IMR-90 (cell line): ENCODE results near the gene LIN37. TPM values are rescaled to one million over a fixed set of nuclear protein-coding genes. Genes with fewer than 3 reads are reported as not detected.

Experiments used
- ATAC-seq: fragments of 200-7000 bp; cut with Tn5 transposase; 2 replicates; pipeline ENCODE4 v1.9.1; 2020; ENCODE audit warnings: low read depth, mild to moderate bottlenecking, moderate library complexity
- BruUV-seq: library from RNA; stranded (reverse); fragments of 400-500 nt; replicated peaks from 2 replicates; lab custom pipeline; 2021; lab: Mats Ljungman, UMichigan
- CTCF ChIA-PET: fragments of 300-600 bp; formaldehyde crosslinking; extraction: SDS; loops from one replicate; lab custom pipeline; 2021; ENCODE audit warnings: antibody characterized with exemption; lab: Yijun Ruan, JAX
- POLR2A ChIA-PET: fragments of 300-600 bp; sonication (Branson Sonifier 250); formaldehyde crosslinking; loops from one replicate; lab custom pipeline; 2022; ENCODE audit warnings: antibody characterized with exemption; ENCODE audit not compliant: unreplicated experiment; lab: Charles Lee
- DNase-seq: peaks from one replicate; pipeline ENCODE4 v3.0.0; 2013
- H2AFZ ChIP-seq: replicated peaks from 2 replicates; pipeline ENCODE3; 2013; ENCODE audit warnings: low read length, mild to moderate bottlenecking; ENCODE audit not compliant: poor library complexity
- H2AK5ac ChIP-seq: 2 replicates; pipeline ENCODE4 v1.6.1; 2013; ENCODE audit warnings: low read depth, low read length, inconsistent platforms
- H2AK9ac ChIP-seq: replicated peaks from 2 replicates; pipeline ENCODE3; 2013; ENCODE audit warnings: mild to moderate bottlenecking, low read depth, low read length, moderate library complexity; ENCODE audit not compliant: poor library complexity
- H2BK120ac ChIP-seq: 2 replicates; pipeline ENCODE4 v1.6.1; 2013; ENCODE audit warnings: low read depth, low read length, inconsistent platforms
- H2BK15ac ChIP-seq: 3 replicates; pipeline ENCODE4 v1.6.1; 2013; ENCODE audit warnings: low read depth, low read length, inconsistent platforms
- H2BK20ac ChIP-seq: 2 replicates; pipeline ENCODE4 v1.6.1; 2013; ENCODE audit warnings: low read depth, mild to moderate bottlenecking, inconsistent platforms, low read length, moderate library complexity
- H2BK5ac ChIP-seq: 2 replicates; pipeline ENCODE4 v1.6.1; 2013; ENCODE audit warnings: mild to moderate bottlenecking, low read depth, low read length, inconsistent platforms; ENCODE audit not compliant: poor library complexity, severe bottlenecking
- H3K14ac ChIP-seq: replicated peaks from 2 replicates; pipeline ENCODE4 v1.6.1; 2013; ENCODE audit warnings: low read depth, low read length, inconsistent platforms
- H3K18ac ChIP-seq: 2 replicates; pipeline ENCODE4 v1.6.1; 2013; ENCODE audit warnings: low read depth, low read length, control low read depth
- H3K23ac ChIP-seq: 2 replicates; pipeline ENCODE4 v1.6.1; 2013; ENCODE audit warnings: low read depth, low read length, inconsistent platforms
- H3K27ac ChIP-seq: 2 replicates; pipeline ENCODE4 v1.5.1; 2013; ENCODE audit warnings: mild to moderate bottlenecking, control low read depth, low read length; ENCODE audit not compliant: insufficient read depth
- H3K27me3 ChIP-seq: 2 replicates; pipeline ENCODE4 v1.6.1; 2013; ENCODE audit warnings: low read length; ENCODE audit not compliant: control insufficient read depth, insufficient read depth
- H3K36me3 ChIP-seq: 2 replicates; pipeline ENCODE4 v1.6.1; 2013; ENCODE audit warnings: low read length, mixed read lengths; ENCODE audit not compliant: control insufficient read depth, insufficient read depth
- H3K4ac ChIP-seq: 2 replicates; pipeline ENCODE4 v1.6.1; 2013; ENCODE audit warnings: low read depth, low read length, inconsistent platforms
- H3K4me1 ChIP-seq: 2 replicates; pipeline ENCODE4 v1.6.1; 2013; ENCODE audit warnings: low read length, mixed read lengths; ENCODE audit not compliant: control insufficient read depth, insufficient read depth
- H3K4me2 ChIP-seq: 2 replicates; pipeline ENCODE4 v1.6.1; 2013; ENCODE audit warnings: low read depth, mild to moderate bottlenecking, control low read depth, low read length, moderate library complexity
- H3K4me3 ChIP-seq: 2 replicates; pipeline ENCODE4 v1.5.1; 2013; ENCODE audit warnings: low read depth, mild to moderate bottlenecking, control low read depth, low read length, moderate library complexity; ENCODE audit not compliant: insufficient read depth
- H3K56ac ChIP-seq: 2 replicates; pipeline ENCODE4 v1.6.1; 2013; ENCODE audit warnings: low read length, inconsistent platforms; ENCODE audit not compliant: insufficient read depth; ENCODE audit errors: extremely low read depth
- H3K79me1 ChIP-seq, 2 experiments: 2 replicates each; pipeline ENCODE4 v1.6.1; 2013; ENCODE audit warnings: low read length in 2 of 2, inconsistent platforms in 1 of 2, low read depth in 1 of 2
- H3K9ac ChIP-seq: 2 replicates; pipeline ENCODE4 v1.6.1; 2013; ENCODE audit warnings: low read depth, low read length, control low read depth
- H3K9me1 ChIP-seq: 2 replicates; pipeline ENCODE4 v1.6.1; 2013; ENCODE audit warnings: low read length, inconsistent platforms; ENCODE audit not compliant: insufficient read depth
- H3K9me3 ChIP-seq: 2 replicates; pipeline ENCODE4 v1.6.1; 2013; ENCODE audit warnings: low read length; ENCODE audit not compliant: control insufficient read depth, insufficient read depth
- H4K20me1 ChIP-seq: 2 replicates; pipeline ENCODE4 v1.6.1; 2013; ENCODE audit warnings: low read length, inconsistent platforms; ENCODE audit not compliant: insufficient read depth
- H4K5ac ChIP-seq: 2 replicates; pipeline ENCODE4 v1.6.1; 2013; ENCODE audit warnings: mild to moderate bottlenecking, low read depth, low read length, control low read depth
- H4K8ac ChIP-seq, 2 experiments: 2 replicates each; pipeline ENCODE4 v1.6.1; 2013; ENCODE audit warnings: low read depth in 2 of 2, low read length in 2 of 2, control low read depth in 1 of 2, inconsistent platforms in 1 of 2
- H4K91ac ChIP-seq: 2 replicates; pipeline ENCODE4 v1.6.1; 2013; ENCODE audit warnings: low read depth, low read length, inconsistent platforms; ENCODE audit not compliant: insufficient read depth
- BHLHE40 ChIP-seq: fragments of 150-350 bp; IDR thresholded peaks from 2 replicates; pipeline ENCODE4 v1.6.1; 2016; ENCODE audit warnings: mild to moderate bottlenecking, low read depth, low read length
- CEBPB ChIP-seq: IDR thresholded peaks from 2 replicates; pipeline ENCODE4 v1.6.1; 2012; ENCODE audit warnings: low read depth, low read length, improper control_type of control experiment
- CHD1 ChIP-seq: IDR thresholded peaks from 2 replicates; pipeline ENCODE4 v1.6.1; 2012; ENCODE audit warnings: low read depth, low read length, improper control_type of control experiment
- CTCF ChIP-seq: conservative IDR thresholded peaks from 2 replicates; pipeline ENCODE4 v1.5.1; 2012; ENCODE audit warnings: mild to moderate bottlenecking, low read depth, low read length, improper control_type of control experiment
- FOS ChIP-seq: fragments of 150-350 bp; IDR thresholded peaks from 2 replicates; pipeline ENCODE4 v1.6.1; 2016; ENCODE audit warnings: low read depth, low read length
- MAFK ChIP-seq: IDR thresholded peaks from 2 replicates; pipeline ENCODE4 v1.6.1; 2012; ENCODE audit warnings: low read depth, low read length, improper control_type of control experiment
- MAZ ChIP-seq: IDR thresholded peaks from 2 replicates; pipeline ENCODE4 v1.6.1; 2012; ENCODE audit warnings: low read depth, mild to moderate bottlenecking, low read length, improper control_type of control experiment, moderate library complexity, borderline replicate concordance
- MXI1 ChIP-seq: IDR thresholded peaks from 2 replicates; pipeline ENCODE4 v1.6.1; 2012; ENCODE audit warnings: low read depth, mild to moderate bottlenecking, low read length, moderate library complexity, borderline replicate concordance
- NFE2L2 ChIP-seq: fragments of 150-350 bp; IDR thresholded peaks from 2 replicates; pipeline ENCODE4 v1.6.1; 2016; ENCODE audit warnings: low read depth, mild to moderate bottlenecking, low read length
- POLR2A ChIP-seq: IDR thresholded peaks from 2 replicates; pipeline ENCODE4 v1.6.1; 2012; ENCODE audit warnings: mild to moderate bottlenecking, low read depth, low read length
- RAD21 ChIP-seq: IDR thresholded peaks from 2 replicates; pipeline ENCODE4 v1.6.1; 2012; ENCODE audit warnings: low read length, improper control_type of control experiment
- RCOR1 ChIP-seq: IDR thresholded peaks from 2 replicates; pipeline ENCODE4 v1.6.1; 2012; ENCODE audit warnings: mild to moderate bottlenecking, low read length, improper control_type of control experiment; ENCODE audit not compliant: insufficient replicate concordance
- RFX5 ChIP-seq: IDR thresholded peaks from 2 replicates; pipeline ENCODE4 v1.8.0; 2012; ENCODE audit warnings: low read depth, mild to moderate bottlenecking, low read length, moderate library complexity
- SMC3 ChIP-seq: fragments of 150-350 bp; IDR thresholded peaks from 2 replicates; pipeline ENCODE4 v1.6.1; 2016; ENCODE audit warnings: low read depth, mild to moderate bottlenecking, antibody characterized with exemption, low read length, moderate library complexity
- USF2 ChIP-seq: fragments of 150-350 bp; IDR thresholded peaks from 2 replicates; pipeline ENCODE4 v1.6.1; 2017; ENCODE audit warnings: mild to moderate bottlenecking, antibody characterized with exemption, low read length, low read depth
- WGBS, 2 experiments: methylation state at CpG; one replicate each; pipeline versions ENCODE4 v1.1.5 to v1.1.7; 2013; ENCODE audit warnings: missing lambda C conversion rate in 2 of 2; ENCODE audit not compliant: insufficient read length in 1 of 2; ENCODE audit errors: extremely low coverage in 2 of 2; 5-methylcytosine and 5-hydroxymethylcytosine counted together
- dilution Hi-C: fragments of 300-500 bp; cut with HindIII; formaldehyde crosslinking; loops from one replicate; pipeline ENCODE4 v1.14.3; 2018; ENCODE audit warnings: low sequenced_read_pairs; ENCODE audit not compliant: unreplicated experiment
- in situ Hi-C: fragments of 300-500 bp; cut with MboI; formaldehyde crosslinking; loops from 3 replicates; pipeline ENCODE4 v1.14.3; 2019; ENCODE audit warnings: low sequenced_read_pairs, inconsistent platforms, mixed read lengths
- intact Hi-C: fragments of 100-400 bp; cut with micrococcal nuclease; formaldehyde crosslinking; loops from 2 replicates; pipeline ENCODE4 v1.10.0; 2022
- polyA plus RNA-seq, 3 experiments: library from polyadenylated mRNA; depleted of rRNA; stranded (reverse); fragments of >200 nt; gene quantifications; 2 replicates each; pipeline ENCODE4 v1.2.3, GENCODE V29; 2012; ENCODE audit warnings: low replicate concordance in 1 of 3
- total RNA-seq: library from RNA; depleted of rRNA; stranded (reverse); fragments of >200 nt; gene quantifications from 2 replicates; pipeline ENCODE4 v1.2.3, GENCODE V29; 2012
- TF ChIP-seq, protein P1 (sequence below): fragments of 150-350 bp; IDR thresholded peaks from 2 replicates; pipeline ENCODE4 v1.6.1; 2016; ENCODE audit warnings: low read depth, mild to moderate bottlenecking, low read length, moderate library complexity, borderline replicate concordance

The LIN37 gene
- total and polyA plus RNA-seq, 2 of the 4 experiments (the other 2 are of a cell fraction) = 12.7 to 23.1 TPM

- no peak overlapping the region for H3K56ac ChIP-seq
- no peak overlapping the region for H2AFZ ChIP-seq
- H3K4ac ChIP-seq = no peak overlapping the region
- WGBS, 2 experiments = no CpG with 5 or more reads among the region's 5 CpGs
- H3K18ac ChIP-seq = no peak overlapping the region
- peaks cover 5% of the 10 kb centered on the region for H3K4me1 ChIP-seq
- dilution Hi-C loops = no loop called here
- no peak overlapping the region for H3K9ac ChIP-seq
- H4K5ac ChIP-seq = no peak overlapping the region
- H2AK5ac ChIP-seq = no peak overlapping the region; the same call in 1 of the 2 replicates
- no peak overlapping the region for H2BK5ac ChIP-seq
- intact Hi-C loops = no loop called here
- no peak overlapping the region for H3K4me2 ChIP-seq
- H4K20me1 ChIP-seq = peaks cover 3% of the 10 kb centered on the region; the same call in 1 of the 2 replicates
- H2BK120ac ChIP-seq = no peak overlapping the region
- H3K14ac ChIP-seq = no peak overlapping the region
- H3K79me1 ChIP-seq = peaks cover 11 to 70% of the 10 kb centered on the region in 2 experiments; a peak in 3 of 4 replicates
- H3K27me3 ChIP-seq = no peaks in the 10 kb centered on the region
- 0 out of 2 replicates have a peak, but pooled peaks cover 7% of the 10 kb centered on the region for H3K9me1 ChIP-seq
- ChIA-PET CTCF (no interaction called here), POLR2A (no interaction called here)
- H3K9me3 ChIP-seq = no peaks in the 10 kb centered on the region
- H3K36me3 ChIP-seq = peaks cover 28% of the 10 kb centered on the region; the same call in 1 of the 2 replicates
- H3K27ac ChIP-seq = no peak overlapping the region
- H2BK20ac ChIP-seq = no peak overlapping the region
- H4K91ac ChIP-seq = no peak overlapping the region
- no peak overlapping the region for H3K23ac ChIP-seq
- H2BK15ac ChIP-seq = no peak overlapping the region
- no peak overlapping the region for H2AK9ac ChIP-seq
- no peak overlapping the region for H4K8ac ChIP-seq
- in situ Hi-C loops = no loop called here
- H3K4me3 ChIP-seq = no peak overlapping the region
- DNase-seq (no peak), ATAC-seq (no peak)
- TF ChIP-seq CHD1 = no peak
- no peak for TF ChIP-seq CTCF
- TF ChIP-seq SMC3 = no peak
- no peak for TF ChIP-seq MXI1
- TF ChIP-seq MAFK = no peak
- no peak for TF ChIP-seq RFX5
- TF ChIP-seq NFE2L2 = no peak
- TF ChIP-seq POLR2A = no peak
- TF ChIP-seq, protein P1, sequence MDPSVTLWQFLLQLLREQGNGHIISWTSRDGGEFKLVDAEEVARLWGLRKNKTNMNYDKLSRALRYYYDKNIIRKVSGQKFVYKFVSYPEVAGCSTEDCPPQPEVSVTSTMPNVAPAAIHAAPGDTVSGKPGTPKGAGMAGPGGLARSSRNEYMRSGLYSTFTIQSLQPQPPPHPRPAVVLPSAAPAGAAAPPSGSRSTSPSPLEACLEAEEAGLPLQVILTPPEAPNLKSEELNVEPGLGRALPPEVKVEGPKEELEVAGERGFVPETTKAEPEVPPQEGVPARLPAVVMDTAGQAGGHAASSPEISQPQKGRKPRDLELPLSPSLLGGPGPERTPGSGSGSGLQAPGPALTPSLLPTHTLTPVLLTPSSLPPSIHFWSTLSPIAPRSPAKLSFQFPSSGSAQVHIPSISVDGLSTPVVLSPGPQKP = no peak
- TF ChIP-seq USF2 = no peak
- no peak for TF ChIP-seq CEBPB
- TF ChIP-seq FOS = no peak
- TF ChIP-seq RAD21 = no peak
- no peak for TF ChIP-seq MAZ
- no peak for TF ChIP-seq BHLHE40
- TF ChIP-seq RCOR1 = no peak
- BruUV-seq = no TSS peak
These were observed 1.8 kb downstream of the LIN37 start for GRCh38 chr19:35750167-35750566.
